SK-MEL-5 (cell line): ENCODE data around the gene TMEM245. TPM values are rescaled to one million over a fixed set of nuclear protein-coding genes. Genes with fewer than 3 reads are reported as not detected.

Source experiments
- DNase-seq: peaks from one replicate; pipeline ENCODE4 v3.0.0-alpha.2; 2016; ENCODE audit warnings: low read depth, low spot score
- in situ Hi-C: cut with HindIII; loops from 2 replicates; pipeline ENCODE4 v1.10.0; 2016; ENCODE audit warnings: low sequenced_read_pairs, high pct_unique_total_duplicates, low pct_unique_long_range_greater_than_20kb
- total RNA-seq: library from RNA; depleted of rRNA; stranded (reverse); fragments of >200 nt; shearing (Covaris generic); gene quantifications from 2 replicates; pipeline ENCODE4 v1.2.3, GENCODE V29; 2014

TMEM245 gene
- total RNA-seq, 1 experiment from 2014 or later: 52.3 TPM

DNA sequence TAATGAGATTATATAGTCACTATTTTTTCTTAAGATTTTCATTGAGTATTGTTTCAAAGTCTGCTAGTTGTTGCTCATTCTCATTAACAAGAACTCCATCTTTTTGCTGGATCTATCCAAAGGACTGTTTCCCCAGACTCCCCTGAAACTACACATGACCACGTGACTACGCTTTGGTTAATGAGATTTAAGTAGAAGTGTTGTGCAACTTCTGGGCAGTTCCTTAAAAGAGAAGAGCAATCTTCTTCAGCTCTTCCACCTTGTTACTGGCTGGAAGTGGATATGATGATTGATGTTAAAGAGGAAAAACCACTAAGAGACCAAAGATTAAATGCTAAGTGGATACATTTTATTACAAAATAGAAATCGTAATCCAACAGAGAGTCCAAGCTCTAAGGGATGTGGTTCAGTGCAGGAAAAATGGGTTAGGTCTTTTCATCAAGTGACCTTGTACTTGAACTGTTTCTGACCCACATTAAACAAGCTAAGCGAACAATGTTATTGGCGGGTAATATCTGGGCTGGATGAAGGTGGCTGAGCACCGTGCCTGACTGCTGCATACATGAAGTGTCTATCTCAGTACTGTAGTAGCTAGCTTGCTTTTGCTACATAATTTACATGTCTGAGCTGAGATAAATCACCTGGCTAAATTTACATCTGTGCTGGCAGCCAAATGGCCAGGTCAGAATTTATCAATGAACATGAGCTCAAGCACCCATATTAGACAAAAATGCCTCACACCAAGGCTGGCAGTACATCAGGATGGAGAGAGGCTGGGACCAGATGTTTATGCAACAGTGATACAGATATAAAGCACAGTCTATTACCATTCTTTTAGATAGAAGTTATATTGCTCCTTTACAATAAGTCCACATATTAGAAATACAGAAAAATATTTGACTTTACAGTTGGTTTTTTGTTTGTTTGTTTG, 98.9 kb downstream of the TMEM245 start:
- in situ Hi-C loops: no loop called here
- no peak for DNase-seq

DNA sequence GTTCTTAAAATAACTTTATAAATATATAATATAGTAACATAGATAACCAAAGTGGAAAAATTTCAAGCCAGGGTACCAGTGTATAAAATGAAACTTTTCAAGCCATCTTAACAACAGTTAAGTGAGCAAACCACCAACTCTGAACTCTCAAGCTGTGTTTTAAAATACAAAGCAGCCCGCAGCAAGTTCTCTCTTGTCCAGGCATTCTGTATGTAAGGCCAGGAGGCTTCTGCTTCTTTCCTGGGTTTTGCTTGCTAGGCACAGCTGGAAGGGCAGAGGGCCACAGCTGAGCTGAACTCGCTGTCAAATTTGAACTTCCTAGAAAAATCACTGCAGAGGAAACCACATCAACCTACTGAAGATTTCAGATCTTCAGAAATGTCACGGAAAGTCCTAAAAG, 99.6 kb downstream of the TMEM245 start:
- DNase-seq: no peak
- in situ Hi-C loops: no loop called here

DNA sequence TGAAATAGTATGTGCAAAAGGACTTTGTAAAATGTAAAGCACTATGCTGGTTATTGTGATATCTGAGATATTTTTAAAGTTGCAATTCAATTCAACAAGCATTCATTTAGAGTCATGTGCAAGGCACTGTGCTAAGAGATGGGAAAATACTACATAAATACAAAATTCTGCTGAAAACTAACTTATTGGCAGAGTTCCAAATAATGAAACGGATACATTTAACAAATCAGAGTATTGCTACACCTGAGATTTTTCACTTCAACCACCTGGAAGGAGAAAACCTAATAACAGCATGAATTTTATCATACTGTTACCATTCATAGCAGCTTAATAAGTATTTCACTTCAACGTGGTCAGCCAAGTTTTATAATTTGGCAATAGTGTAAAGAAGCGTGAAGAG, 100.3 kb downstream of the TMEM245 start:
- in situ Hi-C loops: no loop called here
- DNase-seq: no peak

DNA sequence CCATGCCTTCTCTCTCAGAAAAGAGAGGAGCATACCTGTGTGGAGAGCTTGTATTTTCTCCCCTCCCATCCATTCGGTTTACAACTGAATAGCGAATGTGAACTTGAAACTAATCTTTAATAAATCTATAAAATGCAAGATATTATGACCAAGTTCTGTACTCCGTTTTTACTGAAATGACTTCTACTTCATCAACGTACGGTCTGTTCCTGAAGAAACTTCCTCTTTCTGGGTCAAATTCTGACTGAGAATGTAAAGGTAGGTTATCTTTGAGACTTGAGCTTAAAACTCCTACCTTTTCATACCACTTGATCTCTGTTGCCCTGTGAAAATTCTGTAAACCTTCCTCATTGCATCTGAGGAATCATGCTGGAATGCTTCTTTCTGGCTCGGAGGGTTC, 102.3 kb downstream of the TMEM245 start:
- in situ Hi-C loops: no loop called here
- no peak for DNase-seq

DNA sequence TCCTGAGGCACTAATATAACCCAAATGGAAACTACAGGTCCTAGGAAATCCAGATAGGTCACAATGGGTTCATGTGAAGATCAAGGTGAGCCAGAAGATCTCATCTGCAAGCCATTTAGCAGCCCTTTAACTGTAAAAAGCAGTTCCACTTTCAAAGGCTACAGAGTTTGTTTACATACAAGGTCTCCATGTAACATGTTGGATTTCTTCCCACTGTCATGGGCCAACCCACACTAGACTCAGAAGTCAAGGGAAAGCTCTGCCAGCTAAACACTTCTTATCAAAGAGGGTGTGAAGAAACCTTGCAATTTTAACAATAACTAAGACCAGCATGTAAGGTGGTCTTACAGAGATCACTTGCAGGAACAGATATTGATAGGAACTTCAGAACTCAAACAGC, 102.7 kb downstream of the TMEM245 start:
- in situ Hi-C loops: no loop called here

DNA sequence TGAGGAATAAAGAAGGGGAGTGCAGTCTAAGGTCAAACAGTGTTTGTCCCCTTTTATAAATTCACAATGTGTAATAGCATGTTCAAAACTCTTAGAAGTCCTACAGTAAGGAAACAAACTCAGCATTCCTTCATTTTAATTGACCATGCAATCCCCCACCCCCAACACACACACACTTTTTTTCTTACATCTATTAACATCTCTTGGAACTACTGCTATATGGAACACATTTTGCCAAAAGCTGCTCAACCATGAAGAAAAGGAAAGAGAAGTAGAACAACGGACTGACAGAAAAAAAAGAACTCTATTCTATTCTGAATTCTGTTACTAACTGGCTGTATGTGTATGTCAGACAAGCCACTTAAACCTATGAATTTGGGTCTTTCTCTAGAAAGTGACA, 103.6 kb downstream of the TMEM245 start:
- in situ Hi-C loops: no loop called here
- DNase-seq: no peak

More for the DNA sequence above, 102.7 kb downstream of the TMEM245 start:
- DNase-seq: no peak

DNA sequence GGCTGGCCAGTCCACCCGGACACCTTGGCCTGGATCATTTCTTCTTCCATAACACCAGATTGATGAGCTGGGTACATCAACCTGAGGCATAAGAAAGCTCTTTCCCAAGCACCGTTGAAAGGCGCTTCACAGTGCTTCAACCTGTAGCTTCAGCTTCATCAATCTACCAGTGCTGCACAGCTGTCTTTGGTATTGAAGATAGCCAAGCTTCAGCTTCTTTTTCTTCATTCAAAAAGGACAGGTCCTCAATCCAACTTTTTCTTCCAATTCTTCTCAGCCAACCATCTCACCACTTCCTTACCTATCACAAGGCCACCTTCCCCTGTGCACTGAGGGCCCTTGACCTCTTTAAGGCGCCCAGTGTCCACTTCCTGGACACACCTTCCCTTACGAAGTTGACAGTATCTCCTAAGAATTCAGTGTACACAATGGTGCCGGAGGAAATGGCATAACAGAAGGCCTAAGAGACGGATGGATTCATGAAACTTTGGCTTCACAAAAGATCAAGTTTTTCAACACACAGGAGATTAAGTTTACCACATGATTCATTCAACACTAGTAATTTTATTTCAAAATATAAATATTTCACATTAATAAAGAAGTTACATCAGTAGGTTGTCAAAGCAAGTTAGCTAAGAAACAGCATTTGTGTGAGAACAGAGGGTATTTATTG, 105.0 kb downstream of the TMEM245 start:
- DNase-seq: no peak
- in situ Hi-C loops: no loop called here

DNA sequence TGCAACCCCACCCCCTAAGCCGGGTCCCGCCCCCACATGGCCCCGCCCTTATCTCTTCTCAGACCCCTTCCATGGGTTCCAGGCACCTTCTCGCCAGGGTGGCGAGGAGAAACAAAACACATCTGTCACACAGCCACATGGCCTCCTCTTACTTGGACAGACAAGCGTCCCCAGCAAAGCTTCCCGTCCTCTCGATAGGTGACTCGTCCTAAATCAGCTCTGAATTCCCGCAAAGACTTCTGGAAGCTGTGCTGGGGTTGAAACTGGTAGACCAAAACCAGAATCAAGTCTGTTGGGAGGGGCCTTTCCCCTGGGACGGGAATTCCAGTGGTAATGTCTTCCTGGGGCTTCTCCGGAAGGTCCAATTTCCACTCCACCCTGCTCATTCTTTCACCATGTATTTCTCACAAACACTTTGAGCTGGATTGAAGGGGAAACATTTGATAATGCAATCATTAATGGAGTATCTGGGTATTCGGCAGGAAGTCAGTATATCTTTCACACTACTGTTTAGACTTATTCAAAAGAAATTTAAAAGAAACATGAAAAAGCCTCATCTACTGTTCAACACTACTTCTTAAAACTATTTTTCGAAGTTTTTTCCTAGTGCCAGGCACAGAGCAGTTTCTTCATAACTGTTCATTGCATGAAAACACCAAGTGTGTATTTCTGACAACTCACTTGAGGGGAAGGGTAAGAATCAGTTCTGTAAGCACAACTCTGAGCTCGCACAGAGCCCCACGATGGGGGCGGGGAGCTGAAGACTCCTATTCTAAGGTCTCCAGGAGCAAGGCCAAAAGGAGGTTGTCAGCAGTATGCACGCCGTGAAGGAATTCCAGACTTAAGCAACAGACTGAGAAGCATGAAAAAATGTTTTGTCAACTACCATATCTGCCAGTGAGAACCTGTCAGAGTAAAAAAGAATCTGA, 105.8 kb downstream of the TMEM245 start:
- no peak for DNase-seq
- in situ Hi-C loops: no loop called here

DNA sequence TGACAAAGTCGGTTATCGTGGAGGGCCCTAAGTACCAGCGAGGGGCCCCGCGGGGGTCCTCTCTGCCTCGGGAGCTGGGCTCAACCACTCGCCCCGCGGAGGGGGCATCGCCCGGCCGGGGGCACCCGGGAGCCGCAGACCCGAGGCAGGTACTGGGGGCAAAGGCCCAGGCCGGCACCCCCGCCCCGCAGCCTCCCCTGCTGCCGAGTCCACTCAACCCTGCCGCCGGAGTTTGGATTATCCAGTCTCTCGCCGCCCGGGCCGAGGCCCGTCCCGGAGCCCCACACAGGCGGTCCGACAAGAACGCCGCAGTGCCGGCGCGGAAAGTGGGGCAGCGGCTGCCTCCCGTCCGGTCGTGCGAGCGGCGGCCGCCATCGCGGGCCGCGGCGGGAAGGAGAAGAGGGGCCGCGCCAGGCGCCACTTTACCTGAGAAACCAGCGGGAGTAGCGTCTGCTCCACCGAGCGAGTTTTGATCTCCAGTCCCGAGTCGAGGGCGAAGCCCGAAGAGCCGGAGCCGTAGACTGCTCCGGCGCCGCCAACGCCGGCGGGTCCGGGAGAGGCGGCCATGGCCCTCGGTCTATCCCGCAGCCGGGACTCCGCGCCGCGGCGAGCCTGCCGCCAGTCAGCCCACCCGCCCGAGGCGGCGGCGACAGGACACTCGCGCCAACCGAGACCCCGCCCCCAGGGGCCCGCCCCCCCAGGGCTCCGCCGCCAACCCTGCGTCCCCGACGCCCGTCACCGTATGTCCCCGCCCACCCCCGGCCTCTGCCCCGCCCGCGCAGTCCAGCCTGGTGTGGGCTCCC, 106.7 kb downstream of the TMEM245 start, which contains the start of gene CTNNAL1:
CTNNAL1 (minus strand) TSS at position 624 of the 803 bp plus-strand sequence; CDS start at position 567, 57 bp downstream.
- DNase-seq: peak; percentile 89
- in situ Hi-C loops: no loop called here

DNA sequence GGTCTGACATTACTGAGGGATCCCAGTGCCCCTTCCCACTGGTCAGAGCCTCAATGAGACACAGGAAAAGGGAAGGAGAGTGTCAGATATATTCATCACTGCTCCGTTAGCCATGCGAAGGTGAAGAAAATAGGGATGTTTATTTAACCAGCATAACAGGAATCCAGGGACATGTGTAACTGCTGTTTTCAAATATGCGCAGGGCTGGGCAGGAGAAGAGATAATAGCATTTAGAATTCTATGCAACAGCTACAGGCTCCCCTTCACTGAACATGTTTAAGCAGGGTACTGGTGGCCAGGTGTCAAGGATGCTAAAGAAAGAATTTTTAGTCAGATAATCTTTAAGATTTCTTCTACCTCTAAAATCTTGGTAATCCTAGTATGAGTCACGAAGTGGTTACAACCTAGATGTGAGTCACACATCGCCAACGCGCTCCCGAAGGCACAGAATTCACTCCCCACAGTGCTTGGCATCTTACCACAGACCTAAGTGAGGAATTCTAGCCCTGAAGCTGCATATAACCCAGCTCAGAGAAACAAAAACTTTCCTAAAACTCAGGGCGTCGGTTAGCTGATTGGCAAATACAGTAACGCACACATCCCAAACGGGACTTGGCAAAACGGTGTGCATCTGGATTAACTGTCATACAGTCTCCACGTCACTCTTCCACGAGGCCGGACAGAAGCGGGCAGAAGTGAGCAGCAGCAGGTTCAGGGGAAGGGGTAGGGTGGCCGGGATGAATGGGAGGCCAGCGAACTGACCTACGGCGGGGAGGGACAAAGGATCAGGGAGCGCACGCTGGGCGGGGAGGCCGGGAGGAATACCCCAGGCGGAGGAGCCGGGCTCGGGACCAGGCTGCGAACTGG, 107.5 kb downstream of the TMEM245 start:
- in situ Hi-C loops: no loop called here
- peak; percentile 52 for DNase-seq

DNA sequence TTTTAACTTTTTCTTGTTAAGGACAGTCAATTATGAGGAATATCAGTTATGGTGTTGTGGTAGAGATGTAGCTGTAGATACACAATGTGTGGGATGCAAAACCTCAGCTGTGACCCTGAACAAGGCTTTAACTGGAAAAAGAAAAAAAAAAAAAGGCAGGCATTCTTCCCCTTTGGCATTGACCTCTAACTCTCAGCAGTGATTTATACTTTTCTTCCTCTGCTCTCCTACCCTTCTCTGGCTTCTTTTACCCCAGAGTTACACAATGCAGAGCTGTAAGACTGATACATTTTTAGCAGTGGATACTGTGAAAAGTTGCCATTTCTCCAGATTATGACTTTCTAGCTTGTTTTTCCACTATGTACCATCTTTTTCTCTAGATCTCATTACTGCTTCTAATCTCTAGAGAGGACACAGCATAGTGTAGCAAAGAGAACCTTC, 108.5 kb downstream of the TMEM245 start:
- in situ Hi-C loops: no loop called here
- no peak for DNase-seq

DNA sequence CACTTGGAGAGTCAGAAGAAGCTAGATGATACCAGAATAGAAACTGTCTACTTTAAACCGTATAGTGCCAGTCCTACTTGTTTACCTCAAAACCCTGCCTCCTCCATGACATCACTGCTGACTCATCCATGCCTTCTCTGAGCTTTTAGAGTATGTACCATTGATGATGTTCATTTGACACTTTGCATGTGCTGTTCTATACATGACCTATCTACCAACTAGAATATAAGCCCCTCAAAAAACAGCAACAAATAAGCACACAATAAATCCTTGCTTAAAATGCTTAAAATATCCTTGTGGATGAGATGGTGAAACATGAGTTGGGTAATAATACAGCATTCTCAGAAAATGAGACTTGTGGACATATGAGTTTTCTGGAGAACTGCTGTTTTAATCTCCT, 109.0 kb downstream of the TMEM245 start:
- peak; percentile 58 for DNase-seq
- in situ Hi-C loops: no loop called here

DNA sequence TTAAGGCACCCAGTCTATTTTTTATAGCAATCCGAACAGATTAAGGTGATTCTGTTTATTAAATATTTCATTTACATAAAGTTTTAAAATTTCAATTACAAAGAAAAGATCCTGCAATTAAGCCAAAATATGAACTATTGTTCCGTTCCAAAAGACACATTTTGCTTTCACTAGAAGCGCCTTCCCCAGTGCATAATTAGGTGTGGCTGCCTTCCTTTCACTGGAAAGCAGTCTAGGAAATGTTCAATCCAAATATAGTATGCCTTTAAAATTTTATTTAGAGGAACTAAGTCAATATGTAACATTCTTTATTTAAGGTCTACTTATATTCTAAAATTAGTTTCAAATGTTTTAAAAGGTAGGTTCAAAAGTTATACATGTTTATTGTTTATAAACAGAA, 114.1 kb downstream of the TMEM245 start:
- in situ Hi-C loops: no loop called here
- no peak for DNase-seq

DNA sequence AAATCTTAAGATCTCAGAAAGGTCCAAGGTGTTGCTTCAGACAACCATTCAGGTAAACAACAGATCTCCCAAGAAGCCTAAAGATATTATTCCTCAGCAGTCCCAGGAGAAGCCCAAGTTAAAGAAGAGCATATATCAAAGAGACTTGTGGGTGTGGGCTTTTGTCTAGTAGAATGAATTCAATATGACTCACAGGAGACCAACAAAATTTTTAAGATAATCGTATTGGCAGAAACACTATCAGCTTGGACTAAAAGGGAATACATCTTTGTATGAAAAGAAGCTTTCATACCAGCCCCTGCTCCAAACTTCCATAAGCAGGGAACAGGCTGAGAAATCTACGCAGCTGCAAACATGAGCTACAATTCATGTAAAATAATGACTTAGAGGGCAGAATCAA, 116.6 kb downstream of the TMEM245 start:
- no peak for DNase-seq
- in situ Hi-C loops: no loop called here

DNA sequence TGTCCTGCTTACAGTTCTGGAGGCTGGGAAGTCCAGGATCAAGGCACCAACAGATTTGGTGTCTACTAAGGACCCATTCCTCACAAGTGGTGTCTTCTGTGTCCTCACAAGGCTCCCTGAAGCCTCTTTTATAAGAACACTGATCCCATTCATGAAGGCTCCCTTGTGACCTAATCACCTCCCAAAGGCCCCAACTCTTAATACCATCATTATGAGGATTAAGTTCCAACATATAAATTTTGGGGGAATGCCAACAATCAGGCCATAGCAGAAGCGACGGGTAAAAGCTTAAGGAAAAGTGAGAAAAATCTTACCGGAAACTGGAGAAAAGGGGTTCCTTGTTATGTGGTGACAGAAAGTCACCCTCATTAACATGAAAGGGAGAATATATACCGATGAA, 117.6 kb downstream of the TMEM245 start:
- in situ Hi-C loops: no loop called here
- DNase-seq: peak; percentile 94

DNA sequence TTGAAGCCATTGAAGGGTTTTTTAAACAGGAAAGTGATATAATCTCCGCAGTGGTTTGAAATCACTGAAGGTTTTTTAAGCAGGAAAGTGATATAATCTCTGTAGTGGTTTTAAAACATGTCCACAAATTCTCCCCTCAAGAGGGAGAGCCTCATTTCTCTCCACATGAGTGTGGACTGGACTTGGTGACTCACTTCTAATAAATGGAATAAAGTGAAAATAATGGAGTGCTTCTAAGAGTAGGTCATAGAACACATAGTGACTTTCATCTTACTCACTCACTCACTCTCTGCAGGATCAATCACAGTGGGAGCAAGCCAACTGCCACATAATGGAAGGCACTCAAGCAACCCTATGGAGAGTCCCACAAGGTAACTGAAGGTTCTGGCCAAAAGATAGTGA, 118.5 kb downstream of the TMEM245 start:
- in situ Hi-C loops: no loop called here

More for the DNA sequence above, 118.5 kb downstream of the TMEM245 start:
- peak; percentile 30 for DNase-seq
